Measurements from ENCODE around the gene RNF126. TPM values are rescaled to one million over a fixed set of nuclear protein-coding genes. Genes with fewer than 3 reads are reported as not detected.

RNF126 gene
- total RNA-seq, 4 donors from 2014 or later: 40.1 to 87.7 (median 47.7) TPM

DNA sequence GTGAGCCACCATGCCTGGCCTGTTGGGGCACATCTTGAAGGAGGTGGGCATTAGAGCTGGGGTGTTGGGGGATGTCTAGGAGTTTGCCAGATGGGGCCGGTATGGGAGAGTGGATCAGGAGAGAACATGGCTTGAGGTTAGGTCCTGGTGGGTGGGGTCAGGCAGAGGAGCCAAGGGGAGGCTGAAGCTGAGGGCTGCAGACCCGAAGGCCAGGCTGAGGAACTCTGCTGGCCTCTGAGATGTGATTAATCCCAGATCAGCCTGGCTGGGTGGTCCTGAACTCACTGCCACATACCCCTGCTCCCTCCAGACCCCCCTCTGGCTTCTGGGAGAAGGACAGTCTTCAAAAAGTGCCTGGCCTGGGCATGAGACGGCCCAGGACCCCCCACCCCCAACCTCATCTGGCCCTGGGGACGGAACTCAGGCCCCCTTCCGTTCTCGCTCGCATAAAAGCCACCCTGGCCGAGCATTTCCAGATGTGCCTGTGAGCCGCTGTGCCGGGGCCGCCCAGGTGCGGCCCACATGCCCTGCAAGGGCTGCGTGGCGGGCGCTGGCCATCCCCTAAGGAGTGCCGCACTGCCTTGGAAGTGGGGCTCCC, 15.9 kb upstream of the RNF126 start:
- no peak for DNase-seq (ENCODE audit: low spot score)
- TF ChIP-seq, protein P1, sequence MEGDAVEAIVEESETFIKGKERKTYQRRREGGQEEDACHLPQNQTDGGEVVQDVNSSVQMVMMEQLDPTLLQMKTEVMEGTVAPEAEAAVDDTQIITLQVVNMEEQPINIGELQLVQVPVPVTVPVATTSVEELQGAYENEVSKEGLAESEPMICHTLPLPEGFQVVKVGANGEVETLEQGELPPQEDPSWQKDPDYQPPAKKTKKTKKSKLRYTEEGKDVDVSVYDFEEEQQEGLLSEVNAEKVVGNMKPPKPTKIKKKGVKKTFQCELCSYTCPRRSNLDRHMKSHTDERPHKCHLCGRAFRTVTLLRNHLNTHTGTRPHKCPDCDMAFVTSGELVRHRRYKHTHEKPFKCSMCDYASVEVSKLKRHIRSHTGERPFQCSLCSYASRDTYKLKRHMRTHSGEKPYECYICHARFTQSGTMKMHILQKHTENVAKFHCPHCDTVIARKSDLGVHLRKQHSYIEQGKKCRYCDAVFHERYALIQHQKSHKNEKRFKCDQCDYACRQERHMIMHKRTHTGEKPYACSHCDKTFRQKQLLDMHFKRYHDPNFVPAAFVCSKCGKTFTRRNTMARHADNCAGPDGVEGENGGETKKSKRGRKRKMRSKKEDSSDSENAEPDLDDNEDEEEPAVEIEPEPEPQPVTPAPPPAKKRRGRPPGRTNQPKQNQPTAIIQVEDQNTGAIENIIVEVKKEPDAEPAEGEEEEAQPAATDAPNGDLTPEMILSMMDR (IDR thresholded peaks at IDR 0.05): no peak
- no peak for ATAC-seq (ENCODE audit: low FRiP score)

DNA sequence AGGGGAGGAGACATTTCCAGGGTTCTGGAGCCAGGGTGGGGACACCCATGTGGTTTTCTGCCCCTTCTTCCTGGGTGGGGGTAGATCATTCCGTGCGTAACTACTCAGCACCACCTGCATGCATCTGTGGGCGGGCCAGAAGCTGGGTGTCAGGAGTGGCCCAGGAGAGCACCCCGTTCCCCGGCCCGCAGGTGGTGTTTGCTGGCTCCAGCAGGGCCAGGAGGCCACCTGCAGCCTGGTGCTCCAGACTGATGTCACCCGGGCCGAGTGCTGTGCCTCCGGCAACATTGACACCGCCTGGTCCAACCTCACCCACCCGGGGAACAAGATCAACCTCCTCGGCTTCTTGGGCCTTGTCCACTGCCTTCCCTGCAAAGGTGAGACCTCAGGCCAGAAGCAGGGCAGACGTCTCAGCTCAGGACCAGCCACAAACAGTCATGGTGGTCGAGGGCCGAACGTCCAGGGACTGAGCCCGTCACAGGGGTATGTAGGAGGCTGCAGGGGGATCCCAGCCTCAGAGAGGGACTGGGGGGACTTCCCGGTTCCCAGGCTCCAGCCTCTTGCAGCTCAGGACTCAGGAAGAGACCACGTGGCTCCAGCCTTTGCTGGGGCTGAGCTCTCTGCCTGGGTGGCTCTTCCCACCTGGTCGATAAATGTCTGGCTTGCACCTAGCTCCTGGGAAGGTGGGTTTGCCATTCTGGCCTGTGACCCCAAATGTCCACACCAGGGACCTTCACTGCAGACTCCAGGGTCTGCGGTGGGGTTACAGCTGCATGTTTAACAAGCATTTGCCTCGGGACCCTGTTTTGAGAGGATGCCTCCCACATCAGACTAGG, 14.8 kb upstream of the RNF126 start:
- no peak for DNase-seq (ENCODE audit: low spot score)
- TF ChIP-seq, protein P1 (IDR thresholded peaks at IDR 0.05): no peak
- ATAC-seq (ENCODE audit: low FRiP score): no peak

GRCh38 chr19:677201-677600, 14.2 kb upstream of the RNF126 start:
- TF ChIP-seq, protein P1 (IDR thresholded peaks at IDR 0.05): no peak
- peak; percentile 64 for DNase-seq (ENCODE audit: low spot score)
- peak; percentile 38 for ATAC-seq (ENCODE audit: low FRiP score)

DNA sequence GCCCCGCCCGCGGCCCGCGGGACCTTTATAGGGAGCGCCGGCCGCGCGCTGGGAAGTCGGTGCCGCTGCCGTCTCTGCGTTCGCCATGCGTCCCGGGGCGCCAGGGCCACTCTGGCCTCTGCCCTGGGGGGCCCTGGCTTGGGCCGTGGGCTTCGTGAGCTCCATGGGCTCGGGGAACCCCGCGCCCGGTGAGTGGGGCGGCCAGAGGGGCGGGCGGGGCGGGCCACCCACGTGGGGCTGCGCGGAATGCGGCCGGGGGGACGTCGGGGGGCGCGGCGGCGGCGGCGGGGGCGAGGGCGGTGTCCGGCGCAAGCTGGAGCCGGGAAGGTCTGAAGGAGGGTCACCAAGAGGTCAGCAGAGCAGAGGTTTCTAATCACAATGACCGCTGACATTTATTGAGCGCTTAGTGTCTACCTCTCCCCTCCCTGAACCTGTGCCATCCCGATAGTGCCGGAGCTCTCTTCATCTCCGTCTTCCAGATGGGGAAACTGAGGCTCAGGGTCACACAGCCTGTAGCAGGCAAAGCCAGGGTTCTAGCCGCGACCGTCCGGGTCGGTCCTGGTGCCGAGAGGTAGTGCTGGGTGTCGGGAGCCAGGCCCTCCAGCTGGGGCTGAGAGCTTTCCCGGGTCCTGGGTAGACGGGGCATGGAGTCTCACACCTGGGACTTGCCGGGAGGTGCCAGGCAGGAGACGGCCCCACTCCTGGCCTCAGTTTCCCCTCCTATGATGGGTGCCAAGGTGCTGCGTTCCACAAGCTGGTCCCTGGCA, 13.5 kb upstream of the RNF126 start, which contains the start of gene FSTL3:
Gene FSTL3, plus strand, starts transcription at position 54 of the 767 bp plus-strand sequence. Its CDS starts 32 bp downstream, at position 86.
- no peak for ATAC-seq (ENCODE audit: low FRiP score)
- no peak for DNase-seq (ENCODE audit: low spot score)

DNA sequence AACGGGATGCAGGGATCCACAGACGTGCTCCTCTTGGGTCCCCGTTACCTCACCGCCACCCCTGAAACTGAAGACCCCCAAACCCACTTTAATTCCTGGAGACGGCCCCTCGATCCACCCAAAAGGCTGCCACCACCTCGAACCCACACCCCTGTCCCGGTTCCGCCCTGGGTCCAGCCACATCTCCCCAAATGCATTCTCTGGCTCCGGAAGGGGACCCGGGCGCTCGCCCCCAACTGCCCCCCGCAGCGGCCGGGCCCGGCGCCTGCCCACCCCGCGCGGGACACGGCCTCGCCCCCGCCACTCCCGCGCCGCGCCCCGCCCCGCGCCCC, 13.0 kb upstream of the RNF126 start:
- DNase-seq (ENCODE audit: low spot score): no peak
- no peak for ATAC-seq (ENCODE audit: low FRiP score)
- TF ChIP-seq, protein P1 (IDR thresholded peaks at IDR 0.05): no peak

More for the DNA sequence above, 13.5 kb upstream of the RNF126 start, which contains the start of gene FSTL3:
- TF ChIP-seq, protein P1 (IDR thresholded peaks at IDR 0.05): no peak

GRCh38 chr19:674282-675151, 11.5 kb upstream of the RNF126 start:
- DNase-seq (ENCODE audit: low spot score) (no peak), ATAC-seq (ENCODE audit: low FRiP score) (no peak)
- TF ChIP-seq, protein P1 (IDR thresholded peaks at IDR 0.05): no peak
